WI38 (cell line): ENCODE measurements around the gene ADAT1.

Source experiments
- H3K4me3 ChIP-seq: 2 replicates; pipeline ENCODE4 v1.5.1; 2011; ENCODE audit warnings: low read depth, mild to moderate bottlenecking, control low read depth, low read length
- CTCF ChIP-seq: IDR thresholded peaks from 2 replicates; pipeline ENCODE4 v1.5.1; 2012; ENCODE audit warnings: low read depth, mild to moderate bottlenecking, control low read depth, low read length

The ADAT1 gene

GRCh38 chr16:75575958-75576357 lies 47.1 kb downstream of the ADAT1 start:
- no peak overlapping the region for H3K4me3 ChIP-seq
- TF ChIP-seq CTCF, result no peak

GRCh38 chr16:75573955-75574354 lies 49.1 kb downstream of the ADAT1 start:
- TF ChIP-seq CTCF, result no peak
- no peak overlapping the region for H3K4me3 ChIP-seq

- TF ChIP-seq CTCF, result no peak
- H3K4me3 ChIP-seq, result no peak overlapping the region
Measured at GRCh38 chr16:75572864-75573542, 50.1 kb downstream of the ADAT1 start.

GRCh38 chr16:75570396-75571065 lies 52.5 kb downstream of the ADAT1 start:
- no peak for TF ChIP-seq CTCF
- H3K4me3 ChIP-seq, result no peak overlapping the region

- TF ChIP-seq CTCF, result no peak
- H3K4me3 ChIP-seq, result no peak overlapping the region
Measured at GRCh38 chr16:75567911-75568310, 55.2 kb downstream of the ADAT1 start.

GRCh38 chr16:75566758-75567255 lies 56.3 kb downstream of the ADAT1 start:
- peak overlapping the region; percentile 92 for H3K4me3 ChIP-seq
- TF ChIP-seq CTCF, result no peak

- H3K4me3 ChIP-seq, result peak within 1 kb of the TSS; percentile 92
- no peak for TF ChIP-seq CTCF
Measured at GRCh38 chr16:75566040-75566757, 56.9 kb downstream of the ADAT1 start, which contains the start of gene GABARAPL2. Gene GABARAPL2 (plus strand): TSS chr16:75566379. CDS start chr16:75566487, 108 bp downstream.
